Central memory CD4-positive, alpha-beta T cell (primary cell): ENCODE results near the gene DAGLA.

ENCODE experiments used
- DNase-seq: peaks from one replicate; pipeline ENCODE4 v3.0.0; 2022

Gene DAGLA

GRCh38 chr11:61750631-61751273 lies 70.6 kb downstream of the DAGLA start:
- no peak for DNase-seq

GRCh38 chr11:61751384-61751783 lies 71.2 kb downstream of the DAGLA start:
- DNase-seq, result no peak

- peak; percentile 40 for DNase-seq
These were observed 72.1 kb downstream of the DAGLA start, which contains the start of gene MYRF for GRCh38 chr11:61752117-61752924. Gene MYRF (plus strand): TSS chr11:61752636. CDS start chr11:61752745, 109 bp downstream.

DNA sequence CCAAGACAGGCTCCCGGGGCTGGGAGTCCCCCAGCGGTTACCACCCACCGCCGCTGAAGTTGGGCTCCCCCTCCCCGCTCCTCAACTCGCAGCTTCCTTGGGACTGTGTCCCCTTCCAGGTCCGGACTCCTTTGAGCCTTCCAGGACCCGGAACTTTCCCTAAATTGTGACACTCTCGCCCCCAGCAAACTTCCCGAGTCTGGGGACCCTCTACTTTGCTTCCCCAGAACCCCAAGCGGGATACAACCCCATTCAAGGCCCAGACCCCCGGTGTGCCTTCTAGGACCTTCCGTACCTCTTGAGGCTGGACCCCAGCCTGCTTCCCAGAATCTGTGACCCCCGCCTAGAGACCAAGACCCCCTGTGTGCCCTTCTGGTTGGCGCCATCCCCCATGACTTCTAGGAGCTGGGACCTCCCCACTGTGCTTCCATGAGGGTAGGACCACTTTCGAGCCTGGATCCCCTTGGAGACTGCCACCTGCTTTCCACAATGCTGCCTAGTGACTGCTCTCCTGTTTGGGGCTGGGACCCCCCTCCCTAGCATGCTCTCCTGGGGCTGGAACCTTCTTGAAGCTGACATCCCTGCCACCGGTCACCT lies 72.8 kb downstream of the DAGLA start:
- no peak for DNase-seq

DNA sequence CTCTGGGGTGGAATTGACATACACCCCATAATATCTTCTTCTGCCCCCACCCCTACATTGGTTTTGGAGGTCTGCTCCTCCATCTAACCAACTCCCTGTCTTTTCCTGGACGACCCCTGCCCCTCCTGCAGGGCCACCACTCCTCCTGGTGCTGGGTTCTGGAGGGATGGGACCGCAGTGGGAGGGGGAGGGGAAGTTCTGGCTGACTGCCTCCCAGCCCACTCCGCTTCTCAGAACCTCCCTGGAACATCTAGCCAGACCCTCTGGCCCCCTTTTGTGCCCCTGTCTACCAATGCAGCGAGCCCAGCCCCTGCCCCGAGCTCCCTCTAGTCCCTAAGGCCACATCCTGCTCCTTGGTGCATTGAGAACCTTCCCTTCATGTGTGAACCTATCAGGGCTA lies 73.5 kb downstream of the DAGLA start:
- no peak for DNase-seq

DNA sequence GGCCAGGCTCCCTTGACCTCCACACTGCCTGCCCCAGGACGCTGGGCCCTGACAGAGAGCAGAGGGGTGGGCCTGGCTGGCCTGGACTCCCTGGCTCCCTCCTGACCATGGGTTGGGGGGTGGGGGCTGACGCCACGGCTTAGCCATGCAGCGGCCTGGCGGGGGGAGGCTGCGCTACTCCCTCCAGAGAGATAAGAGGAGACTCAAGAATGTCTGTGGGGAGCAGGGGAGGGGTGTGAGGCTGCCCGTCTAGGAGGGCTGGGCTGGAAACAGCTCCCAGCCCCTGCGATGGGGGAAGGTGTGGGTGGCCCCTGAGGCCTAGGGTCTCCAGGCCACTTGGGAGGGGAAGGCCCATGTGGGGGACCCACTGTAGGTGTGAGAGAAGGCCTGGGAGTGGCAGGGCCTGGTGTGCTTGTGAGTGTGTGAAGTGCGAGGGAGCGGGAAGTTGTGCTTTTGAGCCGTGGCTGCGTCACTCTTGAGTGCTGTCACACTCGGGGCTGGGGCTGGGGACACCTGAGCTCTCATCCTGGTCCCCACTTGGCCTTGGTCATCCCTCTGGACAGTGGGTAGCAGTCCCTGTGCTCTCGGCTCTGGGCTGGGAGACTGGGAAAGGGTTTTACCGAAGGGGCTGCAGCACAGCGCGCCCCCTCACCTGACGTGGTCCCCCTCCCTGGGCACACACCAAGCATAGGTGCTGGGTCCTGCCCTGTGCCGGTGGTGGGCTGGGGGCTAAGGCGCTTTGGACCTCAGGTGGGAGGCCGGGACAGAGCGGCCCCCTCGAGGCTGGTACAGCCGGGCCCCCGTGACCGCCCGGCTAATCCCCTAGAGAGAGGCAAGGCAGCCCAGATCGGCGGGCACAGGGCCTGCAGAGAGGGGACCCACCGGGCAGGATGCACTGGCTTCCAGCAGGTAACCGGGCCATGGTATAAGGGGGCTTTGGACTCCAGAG lies 74.6 kb downstream of the DAGLA start:
- DNase-seq, result no peak

DNA sequence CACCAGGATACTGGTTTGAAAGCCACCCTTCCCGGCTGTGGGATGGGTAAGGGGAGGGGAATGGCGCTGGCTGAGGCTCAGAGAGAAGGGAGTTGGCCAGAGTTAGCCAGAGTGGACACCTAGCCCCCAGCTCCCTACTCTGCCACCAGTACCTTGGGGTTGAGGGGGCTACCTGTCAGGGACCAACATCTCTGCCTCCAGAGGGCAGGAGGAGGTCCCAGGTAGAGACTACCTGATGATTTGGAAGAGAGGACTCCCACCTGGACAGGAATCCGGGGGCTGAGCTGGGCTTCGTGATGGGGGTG lies 75.9 kb downstream of the DAGLA start:
- DNase-seq, result no peak

DNA sequence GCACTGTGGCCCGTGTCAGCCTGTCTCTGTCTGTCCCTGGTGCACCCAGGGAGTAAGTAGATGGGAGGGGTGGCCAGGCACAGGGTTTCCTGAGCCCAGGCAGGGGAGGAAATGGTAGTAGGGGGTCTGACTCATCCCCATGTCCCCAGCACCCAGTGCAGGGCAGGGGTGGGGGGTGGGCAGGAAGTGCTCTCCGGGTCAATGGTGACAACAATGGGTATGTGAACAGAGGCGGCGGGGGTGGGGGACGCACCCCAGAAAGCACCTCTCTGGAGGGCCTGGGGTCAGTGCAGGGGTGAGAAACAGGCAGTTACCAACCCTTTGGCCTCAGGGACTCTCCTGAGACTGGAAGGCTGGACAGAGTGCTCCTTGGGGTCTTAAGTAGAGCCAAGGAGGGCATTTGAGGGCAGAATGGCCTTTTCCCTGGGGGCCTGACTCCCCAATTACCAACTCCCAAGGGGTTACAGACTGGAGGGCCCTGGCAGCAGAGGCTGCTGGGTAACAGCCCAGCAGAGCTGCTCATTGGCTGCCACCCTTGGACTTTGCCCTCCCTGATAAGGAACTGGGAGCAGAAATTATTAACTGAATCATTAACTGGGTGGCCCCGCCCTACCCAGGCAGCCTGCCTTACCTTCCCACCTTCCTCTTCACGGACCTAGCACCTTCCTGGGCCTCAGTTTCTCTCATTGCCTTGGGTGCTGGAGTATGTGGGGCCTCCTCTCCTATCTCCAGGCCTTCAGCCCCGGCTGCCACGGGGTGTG lies 76.4 kb downstream of the DAGLA start:
- DNase-seq, result no peak

DNA sequence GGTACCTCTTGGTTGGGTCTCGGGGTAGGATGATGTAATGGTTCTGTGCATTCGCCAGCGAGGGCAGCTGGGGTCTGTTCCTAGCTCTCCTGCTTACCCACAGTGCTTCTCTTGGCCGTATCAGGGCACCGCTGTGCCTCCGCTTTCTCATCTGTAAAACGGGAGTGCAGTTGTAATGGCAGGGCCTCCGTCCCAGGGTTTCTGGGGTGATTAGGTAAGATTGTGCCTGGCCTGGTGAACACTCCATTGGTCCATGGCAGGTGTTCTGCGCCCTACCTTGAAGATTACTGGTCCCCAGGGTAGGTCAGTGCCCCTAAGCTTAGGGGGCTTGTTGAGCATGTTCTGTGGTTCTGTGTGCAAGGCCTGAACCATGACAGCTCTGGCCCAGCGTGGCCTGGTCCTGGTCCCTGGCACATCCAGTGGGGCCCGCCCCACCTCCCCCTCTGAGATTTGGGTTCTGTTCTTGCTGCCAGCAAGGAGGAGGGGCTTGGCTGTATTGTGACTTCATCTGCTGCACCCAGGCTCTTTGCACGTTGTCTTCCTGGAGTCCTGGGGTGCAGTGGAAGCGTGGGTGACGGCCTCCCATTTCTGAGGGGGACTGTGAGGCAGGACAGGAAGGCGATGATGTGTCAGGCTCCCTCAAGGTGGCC lies 77.1 kb downstream of the DAGLA start:
- DNase-seq, result no peak

DNA sequence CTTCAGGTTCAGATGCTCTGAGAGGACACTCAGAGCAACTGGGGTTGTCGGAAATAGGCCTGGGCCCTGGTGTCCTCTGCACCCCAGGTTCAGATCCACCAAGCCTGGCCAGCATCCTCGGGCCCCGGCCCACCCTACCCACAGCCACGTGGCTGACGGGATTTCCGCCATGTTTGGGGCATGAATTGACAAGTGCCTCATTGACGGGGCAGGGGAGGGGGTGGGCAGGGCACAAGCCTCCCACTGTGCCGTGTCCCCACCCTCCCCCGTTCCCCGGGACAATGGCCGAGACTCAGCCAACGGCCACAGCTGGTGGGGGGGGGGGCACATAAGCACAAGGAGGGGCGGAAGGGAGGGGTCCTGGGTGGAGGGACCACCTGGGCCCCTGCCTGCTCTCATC lies 80.8 kb downstream of the DAGLA start:
- no peak for DNase-seq

GRCh38 chr11:61761440-61762222 lies 81.4 kb downstream of the DAGLA start:
- DNase-seq, result no peak

DNA sequence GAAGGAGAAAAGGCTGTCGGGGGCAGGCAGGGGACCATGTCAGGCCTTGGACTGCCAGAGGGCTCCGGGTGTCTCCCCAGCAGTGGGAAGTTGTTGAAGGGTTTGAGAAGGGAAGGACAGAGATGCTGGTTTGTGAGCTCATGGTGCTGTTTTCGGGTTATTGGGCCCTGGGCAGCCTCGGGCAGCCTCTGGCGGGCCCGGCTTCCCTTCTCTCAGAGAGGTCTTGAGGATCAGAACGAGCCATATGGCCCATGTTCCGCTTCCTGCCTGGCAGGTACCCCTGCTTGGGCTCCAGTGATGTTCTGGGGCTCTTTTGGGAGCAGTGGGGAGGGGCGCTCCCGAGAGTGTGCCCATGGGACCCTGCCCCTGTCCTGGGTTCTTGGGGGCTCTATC lies 82.0 kb downstream of the DAGLA start:
- no peak for DNase-seq

- DNase-seq, result no peak
These were observed 82.6 kb downstream of the DAGLA start for GRCh38 chr11:61762798-61763197.

GRCh38 chr11:61763930-61764605 lies 83.9 kb downstream of the DAGLA start:
- no peak for DNase-seq

DNA sequence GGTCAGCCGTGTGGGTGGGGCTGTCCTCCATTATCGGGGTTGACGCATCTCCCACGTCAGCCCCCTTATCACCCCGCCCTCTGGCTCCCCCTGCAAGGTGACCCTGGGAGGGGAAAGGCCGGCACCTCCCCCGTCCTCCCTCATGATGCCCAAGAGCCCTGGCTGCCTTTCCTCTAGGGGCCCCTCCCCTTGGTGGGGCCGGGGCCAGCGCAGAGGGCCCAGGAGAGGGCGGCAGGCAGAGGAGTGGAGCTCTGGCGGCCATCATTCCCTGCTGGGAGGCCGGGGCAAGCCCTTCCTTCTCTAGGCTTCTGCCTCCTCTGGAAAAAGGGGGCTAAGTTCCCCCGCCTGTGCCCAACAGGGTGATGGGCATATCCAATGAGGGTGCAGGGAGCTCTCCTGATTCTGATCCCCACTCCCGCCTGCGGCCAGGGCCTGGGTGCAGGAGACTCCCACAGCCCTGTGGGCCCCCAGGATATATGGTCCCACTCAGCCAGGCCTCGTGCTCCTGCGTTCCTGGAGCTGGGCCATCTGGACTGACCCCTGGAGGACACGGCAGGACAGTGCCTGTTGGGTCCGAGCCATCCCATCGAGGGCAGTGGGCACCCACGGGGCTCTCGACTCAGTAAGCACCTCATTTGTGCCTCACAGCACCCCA lies 84.5 kb downstream of the DAGLA start:
- DNase-seq, result no peak

- no peak for DNase-seq
These were observed 85.5 kb downstream of the DAGLA start for GRCh38 chr11:61765550-61766253.

- no peak for DNase-seq
These were observed 86.2 kb downstream of the DAGLA start for GRCh38 chr11:61766353-61766841.

GRCh38 chr11:61768376-61769076 lies 88.3 kb downstream of the DAGLA start:
- DNase-seq, result no peak
